ENCODE data around the gene KDM2A.

KDM2A gene

DNA sequence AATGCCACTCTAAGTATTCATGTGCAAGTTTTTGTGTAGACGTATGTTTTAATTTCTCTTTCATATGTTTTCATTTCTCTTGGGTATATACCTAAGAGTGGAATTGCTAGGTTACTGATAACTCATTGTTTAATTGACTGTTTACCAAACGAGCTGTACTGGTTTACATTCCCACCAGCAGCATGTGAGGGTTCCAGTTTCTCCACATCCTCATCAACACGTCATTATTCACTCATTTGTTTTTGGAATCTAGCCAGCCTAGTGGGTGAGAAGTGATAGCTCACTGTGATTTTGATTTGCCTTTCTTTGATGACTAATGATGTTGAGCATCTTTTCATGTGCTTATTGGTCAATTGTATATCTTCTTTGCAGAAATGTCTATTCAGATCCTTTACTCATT lies 174.0 kb downstream of the KDM2A start:
- no peak overlapping the region for H3K9ac ChIP-seq
- H3K36me3 ChIP-seq (ENCODE audit: control insufficient read depth, insufficient read depth, low read length): no peaks in the 10 kb centered on the region
- peaks cover 5% of the 10 kb centered on the region for H3K4me1 ChIP-seq
- H3K4me2 ChIP-seq (ENCODE audit: low read length): no peak overlapping the region
- H3K4me3 ChIP-seq (ENCODE audit: low read depth, low read length): no peak overlapping the region
- no peaks in the 10 kb centered on the region for H3K9me3 ChIP-seq (ENCODE audit: control insufficient read depth, low read length)
- TF ChIP-seq, protein P1, sequence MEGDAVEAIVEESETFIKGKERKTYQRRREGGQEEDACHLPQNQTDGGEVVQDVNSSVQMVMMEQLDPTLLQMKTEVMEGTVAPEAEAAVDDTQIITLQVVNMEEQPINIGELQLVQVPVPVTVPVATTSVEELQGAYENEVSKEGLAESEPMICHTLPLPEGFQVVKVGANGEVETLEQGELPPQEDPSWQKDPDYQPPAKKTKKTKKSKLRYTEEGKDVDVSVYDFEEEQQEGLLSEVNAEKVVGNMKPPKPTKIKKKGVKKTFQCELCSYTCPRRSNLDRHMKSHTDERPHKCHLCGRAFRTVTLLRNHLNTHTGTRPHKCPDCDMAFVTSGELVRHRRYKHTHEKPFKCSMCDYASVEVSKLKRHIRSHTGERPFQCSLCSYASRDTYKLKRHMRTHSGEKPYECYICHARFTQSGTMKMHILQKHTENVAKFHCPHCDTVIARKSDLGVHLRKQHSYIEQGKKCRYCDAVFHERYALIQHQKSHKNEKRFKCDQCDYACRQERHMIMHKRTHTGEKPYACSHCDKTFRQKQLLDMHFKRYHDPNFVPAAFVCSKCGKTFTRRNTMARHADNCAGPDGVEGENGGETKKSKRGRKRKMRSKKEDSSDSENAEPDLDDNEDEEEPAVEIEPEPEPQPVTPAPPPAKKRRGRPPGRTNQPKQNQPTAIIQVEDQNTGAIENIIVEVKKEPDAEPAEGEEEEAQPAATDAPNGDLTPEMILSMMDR (IDR thresholded peaks at IDR 0.05): no peak
- no peak overlapping the region for H2AFZ ChIP-seq
- no peak overlapping the region for H3K27ac ChIP-seq
- H3K27me3 ChIP-seq (ENCODE audit: control insufficient read depth, insufficient read depth, low read length): no peaks in the 10 kb centered on the region
- no peaks in the 10 kb centered on the region for H3K79me2 ChIP-seq

DNA sequence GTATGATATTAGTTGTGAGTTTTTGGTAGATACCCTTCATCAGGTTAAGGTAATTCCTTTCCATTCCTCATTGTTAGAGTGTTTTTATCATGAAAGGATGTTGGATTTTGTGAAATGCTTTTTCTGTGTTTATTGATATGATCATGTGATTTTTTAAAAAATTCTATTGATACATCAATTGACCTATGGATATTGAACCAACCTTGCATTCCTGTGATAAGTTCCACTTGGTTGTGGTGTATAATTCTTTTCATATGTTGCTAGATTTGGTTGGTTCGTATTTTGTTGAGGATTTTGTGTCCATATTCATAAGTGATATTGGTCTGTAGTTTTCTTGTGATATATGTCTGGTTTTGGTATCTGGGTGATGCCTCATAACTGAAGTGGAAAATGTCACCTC lies 176.8 kb downstream of the KDM2A start:
- no peak overlapping the region for H3K9ac ChIP-seq
- H3K36me3 ChIP-seq (ENCODE audit: control insufficient read depth, insufficient read depth, low read length): no peaks in the 10 kb centered on the region
- H3K4me2 ChIP-seq (ENCODE audit: low read length): no peak overlapping the region
- no peaks in the 10 kb centered on the region for H3K79me2 ChIP-seq
- H2AFZ ChIP-seq: no peak overlapping the region
- TF ChIP-seq, protein P1 (IDR thresholded peaks at IDR 0.05): no peak
- no peaks in the 10 kb centered on the region for H3K4me1 ChIP-seq
- H3K4me3 ChIP-seq (ENCODE audit: low read depth, low read length): no peak overlapping the region
- no peak overlapping the region for H3K27ac ChIP-seq
- H3K9me3 ChIP-seq (ENCODE audit: control insufficient read depth, low read length): no peaks in the 10 kb centered on the region
- no peaks in the 10 kb centered on the region for H3K27me3 ChIP-seq (ENCODE audit: control insufficient read depth, insufficient read depth, low read length)

DNA sequence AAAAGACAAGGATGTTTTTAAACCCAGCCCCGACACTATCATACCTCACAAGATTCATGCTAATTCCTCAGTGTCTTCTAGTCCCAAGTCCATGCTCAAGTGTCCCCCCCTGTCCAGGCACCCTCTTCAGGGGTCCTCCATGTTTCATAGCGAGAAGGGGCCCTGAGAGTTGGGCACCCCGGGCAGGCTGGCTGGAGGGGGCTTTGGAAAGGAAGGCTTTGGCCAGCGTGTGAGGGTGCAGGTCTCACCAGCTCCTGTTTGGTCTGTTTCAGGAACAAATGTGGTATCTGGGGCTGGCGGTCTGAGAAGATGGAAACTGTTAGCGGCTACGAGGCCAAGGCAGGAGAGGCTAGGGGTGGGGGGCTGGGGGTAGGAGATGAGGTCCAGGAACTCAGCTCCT lies 179.7 kb downstream of the KDM2A start:
- no peaks in the 10 kb centered on the region for H3K36me3 ChIP-seq (ENCODE audit: control insufficient read depth, insufficient read depth, low read length)
- TF ChIP-seq, protein P1 (IDR thresholded peaks at IDR 0.05): no peak
- no peak overlapping the region for H2AFZ ChIP-seq
- no peak overlapping the region for H3K27ac ChIP-seq
- no peak overlapping the region for H3K4me3 ChIP-seq (ENCODE audit: low read depth, low read length)
- H3K27me3 ChIP-seq (ENCODE audit: control insufficient read depth, insufficient read depth, low read length): no peaks in the 10 kb centered on the region
- no peaks in the 10 kb centered on the region for H3K4me1 ChIP-seq
- H3K79me2 ChIP-seq: no peaks in the 10 kb centered on the region
- no peaks in the 10 kb centered on the region for H3K9me3 ChIP-seq (ENCODE audit: control insufficient read depth, low read length)
- H3K4me2 ChIP-seq (ENCODE audit: low read length): no peak overlapping the region
- no peak overlapping the region for H3K9ac ChIP-seq

DNA sequence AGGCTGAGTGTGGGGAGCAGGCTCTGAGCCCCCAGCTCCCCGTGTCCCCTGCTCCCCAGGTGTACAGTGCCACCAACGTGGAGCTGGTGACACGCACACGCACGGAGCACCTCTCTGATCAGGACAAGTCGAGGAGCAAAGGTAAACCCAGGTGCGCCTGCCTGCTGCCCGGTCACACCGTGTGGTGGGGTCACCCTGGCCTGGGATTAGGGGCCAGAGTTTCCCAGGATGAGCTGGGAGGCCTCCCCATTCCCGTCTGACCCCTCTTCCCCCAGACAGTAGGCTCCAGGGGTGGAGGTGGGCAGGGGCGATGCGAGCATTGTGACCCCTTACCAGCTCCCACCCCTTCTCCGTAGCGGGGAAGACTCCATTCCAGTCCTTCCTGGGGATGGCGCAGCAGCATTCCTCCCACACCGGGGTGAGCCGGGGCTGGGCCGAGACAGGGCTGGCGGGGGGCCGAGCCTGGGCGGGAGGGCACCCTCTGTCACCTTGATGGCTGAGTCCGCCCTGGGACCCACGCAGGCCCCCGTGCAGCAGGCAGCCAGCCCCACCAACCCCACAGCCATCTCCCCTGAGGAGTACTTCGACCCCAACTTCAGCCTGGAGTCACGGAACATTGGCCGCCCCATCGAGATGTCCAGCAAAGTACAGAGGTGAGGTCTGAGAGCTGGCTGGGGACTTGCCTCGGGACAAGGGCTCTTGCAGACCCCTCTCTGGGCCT lies 180.6 kb downstream of the KDM2A start:
- Histone ChIP-seq H3K27ac (no peak overlapping the region), H3K4me1 (no peaks in the 10 kb centered on the region), H3K9ac (no peak overlapping the region), H3K4me3 (ENCODE audit: low read depth, low read length) (no peak overlapping the region), H3K4me2 (ENCODE audit: low read length) (no peak overlapping the region), H2AFZ (no peak overlapping the region), H3K27me3 (ENCODE audit: control insufficient read depth, insufficient read depth, low read length) (no peaks in the 10 kb centered on the region), H3K9me3 (ENCODE audit: control insufficient read depth, low read length) (no peaks in the 10 kb centered on the region), H3K79me2 (no peaks in the 10 kb centered on the region), H3K36me3 (ENCODE audit: control insufficient read depth, insufficient read depth, low read length) (no peaks in the 10 kb centered on the region)
- TF ChIP-seq, protein P1 (IDR thresholded peaks at IDR 0.05): no peak

DNA sequence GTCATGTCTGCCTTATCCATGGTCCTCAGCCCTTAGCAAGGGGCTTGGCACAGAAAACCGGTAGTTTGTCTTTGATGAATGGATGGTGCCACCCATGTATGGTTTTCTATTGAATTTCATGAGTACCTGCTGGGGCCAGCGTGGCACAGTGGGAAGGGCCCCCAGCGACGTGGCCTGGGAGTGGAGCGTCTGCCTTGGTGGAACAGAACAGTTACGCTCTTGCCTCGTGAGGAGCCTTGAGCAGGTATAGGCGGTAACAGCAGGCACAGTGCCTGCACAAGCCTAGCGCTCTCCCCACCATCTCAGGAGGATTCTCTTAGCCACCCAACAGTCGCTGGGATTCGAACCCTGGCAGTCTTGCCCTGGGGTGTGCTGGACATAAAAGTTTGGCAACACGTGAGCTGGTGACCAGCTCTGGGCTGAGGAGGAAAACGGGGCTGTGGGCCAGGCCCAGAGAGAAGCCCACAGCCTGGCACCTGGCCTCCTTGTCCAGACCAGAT lies 181.2 kb downstream of the KDM2A start:
- H3K27ac ChIP-seq: no peak overlapping the region

More for the DNA sequence above, 181.2 kb downstream of the KDM2A start:
- H2AFZ ChIP-seq: no peak overlapping the region
- no peak overlapping the region for H3K9ac ChIP-seq
- no peaks in the 10 kb centered on the region for H3K36me3 ChIP-seq (ENCODE audit: control insufficient read depth, insufficient read depth, low read length)
- no peak overlapping the region for H3K4me3 ChIP-seq (ENCODE audit: low read depth, low read length)
- TF ChIP-seq, protein P1 (IDR thresholded peaks at IDR 0.05): no peak
- no peak overlapping the region for H3K4me2 ChIP-seq (ENCODE audit: low read length)
- no peaks in the 10 kb centered on the region for H3K9me3 ChIP-seq (ENCODE audit: control insufficient read depth, low read length)
- H3K4me1 ChIP-seq: no peaks in the 10 kb centered on the region
- no peaks in the 10 kb centered on the region for H3K27me3 ChIP-seq (ENCODE audit: control insufficient read depth, insufficient read depth, low read length)
- H3K79me2 ChIP-seq: no peaks in the 10 kb centered on the region
